GM21723 (cell line): ENCODE data around the gene ACTA1.
A peak's percentile ranks its signal among the peaks of the same experiment; 100 is the strongest.
"Not testable (repeated sequence)": the region's sequence is repeated elsewhere in the genome, so short reads cannot be mapped to it uniquely, and the experiment has no call there.

Experiments used
- ATAC-seq: cut with Tn5 transposase; IDR thresholded peaks from one replicate; pipeline ENCODE4 v1.9.1; 2021; ENCODE audit warnings: mild to moderate bottlenecking, moderate library complexity; ENCODE audit not compliant: unreplicated experiment

Gene ACTA1

DNA sequence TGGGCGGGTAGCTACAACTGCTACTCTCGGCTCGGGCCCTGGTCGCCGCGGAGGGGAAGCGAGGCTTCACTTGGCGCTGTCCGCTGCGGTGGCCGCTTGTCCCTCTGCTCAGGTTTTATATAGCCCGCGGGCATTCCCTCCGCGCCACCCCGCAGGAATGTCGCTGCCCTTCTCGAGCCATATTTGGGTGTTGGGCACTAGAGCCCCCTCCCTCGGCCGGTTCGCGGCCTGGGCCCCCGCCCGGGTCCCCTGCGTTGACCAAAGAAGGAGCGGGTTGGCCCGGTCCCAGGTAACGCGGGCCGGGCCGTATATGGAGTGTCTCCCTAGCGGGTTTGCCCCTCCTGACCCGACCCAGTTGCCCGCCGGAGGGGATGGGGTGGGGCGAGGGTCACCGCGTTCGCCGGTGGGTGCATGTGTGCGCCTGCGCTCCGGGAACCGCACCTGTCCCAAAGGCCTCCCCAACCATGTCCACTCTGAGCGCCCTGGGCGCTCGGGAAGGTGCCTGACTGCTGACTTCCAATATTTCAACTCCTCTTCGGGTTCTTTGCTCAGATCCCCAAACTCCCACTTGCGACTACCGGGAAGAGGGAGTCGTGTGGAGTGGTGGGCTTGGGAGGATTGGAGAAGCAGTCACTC, at the start of gene ACTA1:
ACTA1 (minus strand) TSS at position 90 of the 636 bp plus-strand sequence. CDS start 979 bp downstream, outside the sequence.
- ATAC-seq, result no peak

DNA sequence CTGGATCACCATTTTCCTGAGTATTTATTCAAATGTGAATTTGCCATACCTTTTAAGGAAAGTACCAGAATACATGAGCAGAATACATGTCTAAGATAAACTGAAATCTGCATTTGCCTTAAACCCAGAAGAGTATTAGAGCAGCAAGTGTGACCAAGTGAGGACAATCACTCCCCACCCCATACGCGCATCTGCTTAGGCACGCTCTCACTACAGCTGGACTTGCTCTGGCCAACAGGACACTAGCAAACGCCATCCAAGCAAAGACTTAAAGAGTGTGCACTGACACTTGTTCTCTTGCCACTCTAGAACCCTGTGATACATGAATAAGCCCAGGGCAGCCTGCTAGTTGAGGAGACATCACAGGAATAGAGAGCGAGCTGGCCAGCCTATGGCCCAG, 48.6 kb upstream of the ACTA1 start:
- ATAC-seq, result no peak

DNA sequence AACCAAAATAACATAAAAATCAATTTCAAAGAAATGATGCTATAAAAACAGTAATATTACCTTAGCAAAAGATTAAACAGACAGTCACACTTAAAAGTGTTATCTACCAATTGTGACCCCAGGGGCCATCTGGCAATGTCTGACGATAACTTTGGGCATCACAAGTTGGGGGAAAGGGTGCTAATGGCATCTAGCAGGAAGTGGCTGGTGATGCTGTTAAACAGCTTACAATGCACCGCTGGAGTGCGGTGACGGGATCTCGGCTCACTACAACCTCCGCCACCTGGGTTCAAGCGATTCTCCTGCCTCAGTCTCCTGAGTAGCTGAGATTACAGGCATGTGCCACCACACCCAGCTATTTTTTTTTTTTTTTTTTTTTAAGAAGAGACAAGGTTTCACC, 46.6 kb upstream of the ACTA1 start:
- no peak for ATAC-seq

DNA sequence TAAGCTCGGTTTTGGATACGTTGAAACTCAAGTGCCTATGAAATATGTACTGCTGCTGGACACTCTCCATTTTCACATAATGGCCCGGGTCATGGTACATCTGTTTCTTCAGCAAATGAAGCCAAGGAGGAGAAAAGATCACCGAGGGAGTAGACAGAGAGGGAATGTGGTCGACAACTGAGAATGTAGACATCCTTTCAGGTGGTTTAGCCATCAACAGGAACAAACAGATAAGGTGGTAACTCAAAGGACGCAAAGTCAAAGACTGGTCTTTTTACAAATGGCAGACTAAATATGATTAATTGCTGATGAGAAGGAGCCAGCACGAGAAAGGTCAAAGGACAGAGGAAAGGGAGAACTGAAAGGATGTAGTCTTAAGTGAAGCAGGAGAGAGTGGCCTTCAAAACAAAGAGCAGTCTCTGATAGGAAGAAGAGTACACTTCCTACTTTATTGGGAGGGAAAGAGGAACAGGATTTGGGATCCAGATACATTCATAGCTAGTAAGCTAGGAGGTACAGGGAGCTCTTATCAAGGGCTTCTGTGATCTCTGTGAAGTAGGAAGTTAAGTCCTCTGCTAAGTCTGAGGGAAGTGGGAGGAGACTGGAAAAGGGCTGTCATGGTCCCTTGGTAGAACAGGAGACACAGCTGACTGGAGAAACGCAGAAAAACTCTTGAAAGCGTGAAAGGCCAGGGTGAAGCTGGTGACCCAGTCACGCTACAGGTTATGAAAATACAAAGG, 45.9 kb upstream of the ACTA1 start:
- ATAC-seq, result peak; percentile 75

DNA sequence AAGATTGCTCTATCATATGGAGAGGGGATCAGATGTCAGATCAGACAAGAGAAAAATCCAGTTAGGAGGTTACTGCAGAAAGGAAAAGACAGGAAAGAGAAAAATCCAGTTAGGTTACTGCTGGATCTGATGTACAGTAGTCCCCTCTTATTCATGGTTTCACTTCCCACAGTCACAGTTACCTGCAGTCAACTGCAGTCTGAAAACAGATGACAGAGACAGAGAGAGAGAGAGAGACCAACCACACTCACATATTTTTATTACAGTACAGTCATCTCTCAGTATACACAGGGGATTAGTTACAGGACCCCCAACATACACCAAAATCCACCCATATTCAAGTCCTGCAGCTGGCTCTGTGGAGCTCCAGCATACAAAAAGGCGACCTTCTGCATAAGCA, 45.0 kb upstream of the ACTA1 start:
- ATAC-seq, result peak; percentile 77

DNA sequence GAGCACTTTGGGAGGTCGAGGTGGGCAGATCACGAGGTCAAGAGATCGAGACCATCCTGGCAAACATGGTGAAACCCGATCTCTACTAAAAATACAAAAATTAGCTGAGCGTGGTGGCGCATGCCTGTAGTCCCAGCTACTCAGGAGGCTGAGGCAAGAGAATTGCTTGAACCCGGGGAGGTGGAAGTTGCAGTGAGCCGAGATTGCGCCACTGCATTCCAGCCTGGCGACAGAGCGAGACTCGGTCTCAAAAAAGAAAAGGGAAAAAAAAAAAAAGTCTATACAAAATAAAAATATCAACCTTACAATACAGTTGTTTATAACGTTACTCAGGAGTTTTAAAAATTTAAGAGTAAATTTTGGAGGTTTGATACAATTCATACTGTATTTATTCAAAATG, 42.0 kb upstream of the ACTA1 start:
- ATAC-seq, result not testable (repeated sequence)

DNA sequence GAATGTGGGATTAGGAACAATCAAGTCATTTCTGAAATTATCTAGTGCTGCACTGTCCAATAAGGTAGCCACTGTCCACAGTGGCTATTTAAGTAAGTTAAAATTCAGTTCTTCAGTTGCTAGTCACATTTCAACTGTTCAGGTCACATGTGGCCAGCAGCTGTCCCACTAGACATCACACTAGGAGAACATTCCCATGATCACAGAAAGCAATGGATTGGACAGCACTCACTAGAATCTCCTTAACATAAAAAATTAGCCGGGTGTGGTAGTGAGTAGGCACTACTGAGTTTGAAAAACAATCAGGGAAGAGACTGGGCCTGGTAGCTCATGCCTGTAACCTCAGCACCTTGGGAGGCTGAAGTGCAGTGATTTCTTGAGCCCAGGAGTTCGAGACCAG, 40.6 kb upstream of the ACTA1 start:
- no peak for ATAC-seq

DNA sequence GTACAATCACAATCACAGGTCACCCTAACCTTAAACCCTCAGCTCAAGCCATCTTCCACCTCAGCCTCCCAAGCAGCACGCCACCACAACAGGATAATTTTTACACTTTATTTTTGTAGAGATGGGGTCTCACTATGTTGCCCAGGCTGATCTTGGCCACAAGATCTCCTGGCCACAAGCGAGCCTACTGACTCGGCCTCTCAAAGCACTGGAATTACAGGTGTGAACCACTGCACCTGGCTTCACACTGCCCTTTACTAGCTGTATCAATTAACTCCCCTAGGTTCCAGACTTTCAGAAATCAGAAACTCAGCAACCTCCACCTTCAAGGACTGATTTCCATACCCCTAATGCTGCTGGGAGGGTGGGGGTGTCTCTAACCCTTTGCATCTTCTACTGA, 37.3 kb upstream of the ACTA1 start:
- ATAC-seq, result no peak

DNA sequence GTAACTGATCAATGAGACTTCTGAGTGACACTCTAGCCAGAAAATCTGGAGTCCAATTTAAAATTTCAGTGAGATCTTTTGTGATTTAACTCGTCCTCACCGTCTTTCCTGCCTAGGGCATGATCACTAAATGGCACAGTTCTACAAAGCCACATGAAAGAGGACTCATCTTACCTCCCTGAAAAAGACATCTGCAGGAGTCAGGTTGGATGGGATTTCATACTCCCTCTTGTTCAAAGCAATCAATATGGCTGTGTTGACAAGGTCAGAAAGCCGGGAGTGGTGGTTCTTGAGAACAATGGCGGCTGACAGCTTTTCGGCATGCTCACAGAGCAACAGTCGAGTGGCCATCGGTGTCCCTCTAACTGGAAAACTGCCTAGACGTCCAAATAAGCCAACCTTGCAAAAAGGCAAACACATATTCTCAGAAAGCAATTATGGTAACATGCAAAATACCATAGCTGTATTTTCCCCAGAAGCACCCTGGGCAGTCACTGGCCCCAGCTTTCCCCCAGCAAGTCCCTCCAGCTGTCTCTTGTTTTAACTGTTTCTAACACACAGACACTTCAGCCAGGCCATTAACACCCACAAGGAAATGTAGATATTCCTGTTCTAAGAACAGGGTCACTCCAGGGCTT, 36.6 kb upstream of the ACTA1 start:
- ATAC-seq, result no peak

DNA sequence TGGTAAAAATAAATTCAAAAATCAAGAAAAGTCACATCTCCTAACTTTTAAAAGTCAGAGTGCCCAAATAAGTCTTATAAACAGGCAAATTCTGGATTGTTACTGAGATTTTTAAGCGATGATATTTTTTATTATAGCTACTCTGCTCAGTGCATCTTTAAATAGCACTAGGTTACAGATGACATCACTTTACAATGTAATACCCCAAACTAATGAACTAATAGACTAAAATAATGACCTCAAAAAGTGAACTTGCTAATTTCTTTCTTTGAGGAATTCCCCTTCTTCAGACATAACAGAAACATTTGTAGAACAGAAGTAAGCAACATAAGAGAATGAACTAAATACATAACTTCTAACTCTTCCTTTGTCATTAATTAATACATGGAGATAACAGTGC, 33.0 kb upstream of the ACTA1 start:
- ATAC-seq, result no peak

DNA sequence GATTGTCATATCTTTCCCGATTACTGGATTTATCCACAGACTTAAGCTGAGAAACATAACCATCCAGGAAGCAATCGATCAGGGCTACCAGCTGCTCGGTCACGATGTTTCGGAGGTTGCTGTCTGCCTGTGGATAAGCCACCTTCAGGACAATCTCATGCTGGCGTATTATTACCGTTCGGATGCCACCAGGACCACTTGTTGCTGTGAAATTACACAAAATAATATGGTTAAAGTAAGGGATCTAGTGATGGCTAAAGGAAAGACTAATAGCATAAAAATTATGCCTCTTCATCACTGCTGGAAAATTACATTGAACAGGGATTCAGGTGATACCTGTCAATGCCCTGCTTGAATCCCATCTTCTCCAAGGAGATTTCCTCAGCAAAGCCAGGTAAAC, 30.8 kb upstream of the ACTA1 start:
- no peak for ATAC-seq

DNA sequence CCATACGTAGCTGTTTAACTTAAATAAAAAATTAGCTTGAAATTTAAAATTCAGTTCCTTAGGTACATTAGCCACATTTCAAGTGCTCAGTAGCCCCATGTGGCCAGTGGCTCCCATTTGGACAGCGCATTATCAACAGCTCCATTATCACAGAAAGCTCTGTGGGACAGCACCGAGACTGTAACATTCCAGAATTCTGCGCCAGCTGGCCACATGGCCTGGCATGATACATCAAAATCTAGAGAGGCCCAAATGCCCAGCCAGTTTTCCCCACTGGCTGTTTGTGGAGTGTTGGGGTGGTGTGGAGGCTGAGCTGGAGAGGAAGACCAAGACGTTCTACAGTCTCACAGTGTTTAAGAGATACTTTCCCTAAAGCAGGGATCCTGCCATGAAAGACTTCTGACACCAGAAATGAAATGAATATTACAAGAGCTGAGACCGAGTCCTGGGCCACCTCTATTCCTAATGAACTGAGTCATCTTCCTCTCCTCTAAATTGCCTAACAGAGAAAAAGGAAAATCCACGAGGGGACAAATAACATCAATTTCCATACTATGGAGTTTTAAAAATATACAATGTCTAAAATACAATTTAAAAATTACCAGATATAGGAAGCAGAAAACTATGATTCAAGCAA, 27.3 kb upstream of the ACTA1 start:
- ATAC-seq, result no peak

DNA sequence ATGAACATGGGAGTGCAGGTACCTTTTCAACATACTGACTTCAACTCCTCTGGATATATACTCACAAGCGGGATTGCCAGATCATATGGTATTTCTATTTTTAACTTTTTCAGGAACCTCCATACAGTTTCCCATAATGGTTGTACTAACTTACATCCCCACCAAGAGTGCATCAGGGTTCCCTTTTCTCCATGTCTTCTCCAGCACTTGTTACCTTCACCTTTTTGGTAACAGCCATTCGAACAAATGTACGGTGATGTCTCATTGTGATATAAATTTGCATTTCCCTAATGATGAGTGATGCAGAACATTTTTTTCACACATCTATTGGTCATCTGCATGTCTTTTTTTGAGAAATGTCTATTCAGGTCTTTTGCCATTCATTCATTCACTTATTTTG, 25.9 kb upstream of the ACTA1 start:
- no peak for ATAC-seq

DNA sequence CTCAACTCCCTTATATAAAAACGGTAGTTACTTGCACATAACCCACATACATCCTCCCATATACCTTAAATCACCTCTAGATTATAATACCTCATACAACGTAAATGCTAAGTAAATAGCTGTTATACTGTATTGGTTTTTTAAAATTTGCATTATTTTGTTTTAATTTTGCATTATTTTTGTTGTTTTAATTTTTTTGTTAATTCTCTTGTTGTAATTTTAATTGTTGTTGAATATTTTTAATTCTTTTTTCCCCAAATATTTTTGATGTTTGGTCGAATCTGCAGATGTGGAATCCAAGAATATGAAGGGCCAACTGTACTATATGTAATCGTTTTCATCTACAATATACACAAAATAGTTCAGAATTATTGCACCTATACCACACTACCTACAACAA, 23.5 kb upstream of the ACTA1 start:
- ATAC-seq, result no peak

DNA sequence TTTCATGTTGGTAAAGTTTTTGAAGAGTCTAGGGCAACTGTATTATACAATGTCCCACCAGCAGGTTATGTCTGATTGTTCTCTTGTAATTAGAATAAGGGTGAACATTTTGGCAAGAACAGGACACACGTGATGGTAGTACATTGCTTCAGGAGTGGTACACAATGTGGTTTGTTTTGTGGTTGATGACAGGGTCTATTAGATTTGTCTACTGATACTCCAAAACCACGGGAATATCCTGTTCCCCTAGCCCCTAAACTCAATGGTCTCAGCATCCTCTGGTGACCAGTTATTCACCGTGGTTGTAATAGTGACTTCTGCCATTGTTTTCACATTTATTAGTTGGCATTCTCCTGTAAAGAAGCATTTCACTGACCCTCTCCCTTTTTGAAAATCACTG, 22.1 kb upstream of the ACTA1 start:
- no peak for ATAC-seq

DNA sequence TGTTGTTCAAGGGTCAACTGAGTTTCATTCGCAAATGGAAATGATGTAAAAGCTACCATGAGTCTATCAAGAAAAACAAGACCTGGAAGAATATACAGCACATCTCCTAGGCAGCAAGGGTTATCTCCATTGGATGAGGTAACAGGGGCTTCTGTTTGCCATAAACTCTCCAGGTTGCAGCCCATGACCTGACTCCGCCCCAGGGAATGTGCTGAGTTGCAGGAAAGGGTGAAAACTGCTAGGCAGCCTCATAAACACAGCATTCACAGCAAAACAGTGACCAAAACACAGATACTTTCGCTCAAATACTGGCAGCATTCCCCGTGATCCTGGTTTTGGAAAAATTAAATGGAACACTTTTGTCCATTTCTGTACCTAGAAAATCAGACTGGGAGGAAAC, 20.2 kb upstream of the ACTA1 start:
- no peak for ATAC-seq

DNA sequence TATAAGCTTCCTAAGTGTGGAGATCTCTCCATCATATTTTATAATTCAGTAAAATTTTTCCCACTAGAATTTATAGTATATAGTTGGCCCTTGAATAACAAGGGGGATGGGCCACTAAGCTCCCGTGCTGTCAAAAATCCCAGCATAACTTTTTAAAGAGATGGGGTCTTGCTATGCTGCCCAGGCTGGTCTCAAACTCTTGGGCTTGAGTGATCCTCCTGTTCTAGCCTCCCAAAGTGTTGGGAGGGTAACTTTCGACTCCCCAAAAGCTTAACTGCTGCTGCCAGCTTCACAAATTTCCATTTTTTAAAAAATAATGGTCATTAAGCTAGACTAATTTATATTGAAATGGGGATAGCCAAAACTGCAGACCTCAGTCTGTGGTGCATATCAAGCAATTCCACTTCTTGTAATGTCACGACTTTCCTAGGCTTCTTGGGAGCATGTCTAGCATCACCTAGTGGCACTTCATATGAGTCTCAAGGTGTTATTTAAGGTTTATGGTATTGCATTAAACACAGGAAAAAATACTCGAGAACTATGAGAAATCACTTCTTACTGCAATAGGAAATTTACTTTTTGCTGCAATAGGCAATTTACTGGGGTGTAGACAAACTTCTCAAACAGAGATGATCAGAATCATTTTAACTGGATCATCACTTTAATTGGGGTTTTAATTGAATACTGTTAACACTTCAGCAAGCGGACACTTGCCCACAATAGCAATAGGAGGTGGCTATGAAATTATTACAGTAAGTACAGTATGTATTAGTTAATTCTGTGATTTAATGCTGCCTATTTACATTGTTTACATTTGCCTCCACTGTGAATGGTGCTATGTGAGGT, 19.3 kb upstream of the ACTA1 start:
- ATAC-seq, result no peak

DNA sequence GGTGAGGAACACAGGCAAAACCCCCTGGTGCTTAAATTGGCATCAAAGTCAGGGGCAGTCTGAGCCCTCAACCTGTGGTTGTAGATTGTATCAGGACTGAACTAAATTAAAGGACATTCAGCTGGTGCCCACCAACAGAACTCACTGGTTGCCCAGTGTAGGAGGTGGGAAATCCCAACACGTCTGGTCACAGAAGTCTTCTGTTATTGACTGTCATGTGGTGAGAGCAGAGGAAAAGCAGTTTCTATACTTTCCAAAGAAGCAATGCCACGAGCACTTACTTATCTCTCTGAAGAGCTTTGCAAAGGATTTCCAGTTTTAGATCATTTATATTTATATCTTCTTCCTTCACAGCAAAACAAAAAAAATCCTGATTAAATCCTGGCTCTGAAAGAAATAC, 15.0 kb upstream of the ACTA1 start:
- no peak for ATAC-seq

DNA sequence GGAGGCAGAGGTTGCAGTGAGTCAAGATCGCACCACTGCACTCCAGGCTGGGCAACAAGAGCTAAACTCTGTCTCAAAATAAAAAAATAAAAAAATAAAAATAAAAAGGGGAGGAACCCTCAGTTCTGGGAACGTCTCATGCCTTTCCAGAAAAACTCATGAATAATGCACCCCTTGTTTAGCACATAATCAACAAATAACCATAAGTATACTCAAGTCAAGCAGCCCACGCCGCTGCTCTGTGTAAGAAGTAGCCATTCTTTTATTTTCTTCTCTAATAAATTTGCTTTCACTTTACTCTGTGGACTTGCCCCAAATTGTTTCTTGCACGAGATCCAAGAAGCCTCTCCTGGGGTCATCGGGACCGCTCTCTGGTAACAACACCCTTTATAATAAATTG, 14.5 kb upstream of the ACTA1 start:
- no peak for ATAC-seq

DNA sequence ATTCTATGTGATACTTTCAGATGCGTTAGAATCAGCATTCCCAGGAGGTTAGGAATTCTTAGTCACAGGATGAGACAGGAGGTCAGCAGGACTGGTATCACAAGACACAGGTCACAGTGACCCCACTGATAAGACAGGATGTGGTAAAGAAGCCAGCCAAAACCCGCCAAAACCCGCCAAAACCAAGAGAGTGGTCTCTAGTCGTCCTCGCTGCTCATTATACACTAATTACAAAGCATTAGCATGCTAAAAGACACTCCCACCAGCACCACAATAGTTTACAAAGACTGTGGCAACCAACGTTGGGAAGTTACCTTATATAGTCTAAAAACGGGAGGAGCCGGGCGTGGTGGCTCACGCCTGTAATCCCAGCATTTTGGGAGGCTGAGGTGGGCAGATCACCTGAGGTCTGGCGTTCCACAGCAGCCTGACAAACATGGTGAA, 13.9 kb upstream of the ACTA1 start:
- ATAC-seq, result no peak

DNA sequence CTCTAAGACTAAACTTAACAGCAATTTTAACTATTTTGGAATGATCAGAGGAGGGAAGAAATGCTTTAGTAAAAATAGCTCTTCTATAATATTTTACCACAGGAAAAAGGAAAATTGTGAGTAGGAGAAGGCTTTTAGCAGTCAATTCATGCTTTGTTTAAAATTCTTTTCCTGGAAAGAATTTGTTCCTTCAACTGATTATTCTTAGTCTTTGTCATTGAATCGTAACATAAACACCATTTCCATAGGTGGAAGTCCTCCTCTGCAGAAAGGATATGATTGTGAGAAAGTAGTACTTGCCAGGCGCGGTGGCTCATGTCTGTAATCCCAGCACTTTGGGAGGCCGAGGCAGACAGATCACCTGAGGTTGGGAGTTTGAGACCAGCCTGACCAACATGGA, 11.9 kb upstream of the ACTA1 start:
- no peak for ATAC-seq
